ENCODE data around the gene JADE3.

DNA sequence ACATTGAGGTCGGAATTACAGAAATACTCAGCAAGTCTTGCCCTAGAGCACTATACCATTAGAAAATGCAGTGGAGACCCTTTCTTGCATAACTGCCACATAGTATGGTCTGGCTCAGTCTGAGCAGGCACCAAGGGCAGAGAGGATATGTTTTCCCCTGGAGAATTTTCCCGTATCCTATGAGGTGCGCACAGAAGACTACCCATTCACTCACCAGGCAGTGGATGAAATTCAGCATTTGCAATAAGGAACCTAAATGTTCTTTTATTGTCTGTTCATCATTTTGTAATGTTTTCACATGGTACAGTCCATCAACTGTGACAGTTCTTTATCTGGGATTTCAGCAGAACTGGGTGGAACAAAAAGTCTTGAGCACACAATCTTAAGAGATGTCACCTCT lies 15.5 kb downstream of the JADE3 start:
- TF ChIP-seq, protein P1, sequence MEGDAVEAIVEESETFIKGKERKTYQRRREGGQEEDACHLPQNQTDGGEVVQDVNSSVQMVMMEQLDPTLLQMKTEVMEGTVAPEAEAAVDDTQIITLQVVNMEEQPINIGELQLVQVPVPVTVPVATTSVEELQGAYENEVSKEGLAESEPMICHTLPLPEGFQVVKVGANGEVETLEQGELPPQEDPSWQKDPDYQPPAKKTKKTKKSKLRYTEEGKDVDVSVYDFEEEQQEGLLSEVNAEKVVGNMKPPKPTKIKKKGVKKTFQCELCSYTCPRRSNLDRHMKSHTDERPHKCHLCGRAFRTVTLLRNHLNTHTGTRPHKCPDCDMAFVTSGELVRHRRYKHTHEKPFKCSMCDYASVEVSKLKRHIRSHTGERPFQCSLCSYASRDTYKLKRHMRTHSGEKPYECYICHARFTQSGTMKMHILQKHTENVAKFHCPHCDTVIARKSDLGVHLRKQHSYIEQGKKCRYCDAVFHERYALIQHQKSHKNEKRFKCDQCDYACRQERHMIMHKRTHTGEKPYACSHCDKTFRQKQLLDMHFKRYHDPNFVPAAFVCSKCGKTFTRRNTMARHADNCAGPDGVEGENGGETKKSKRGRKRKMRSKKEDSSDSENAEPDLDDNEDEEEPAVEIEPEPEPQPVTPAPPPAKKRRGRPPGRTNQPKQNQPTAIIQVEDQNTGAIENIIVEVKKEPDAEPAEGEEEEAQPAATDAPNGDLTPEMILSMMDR (IDR thresholded peaks at IDR 0.05), result no peak
- TF ChIP-seq POLR2A (IDR thresholded peaks at IDR 0.05), result no peak

All from heart left ventricle (tissue), 13 donors.